GM18907 (cell line): ENCODE measurements around the gene TNPO3.
"Not testable (repeated sequence)": the region's sequence is repeated elsewhere in the genome, so short reads cannot be mapped to it uniquely, and the experiment has no call there.

Experiments
- ATAC-seq: cut with Tn5 transposase; IDR thresholded peaks from one replicate; pipeline ENCODE4 v1.9.1; 2021; ENCODE audit warnings: mild to moderate bottlenecking, moderate library complexity; ENCODE audit not compliant: unreplicated experiment

The TNPO3 gene

GRCh38 chr7:128924707-128925588 lies 130.0 kb downstream of the TNPO3 start:
- no peak for ATAC-seq

GRCh38 chr7:128923411-128923800 lies 131.5 kb downstream of the TNPO3 start:
- no peak for ATAC-seq

GRCh38 chr7:128922496-128923410 lies 132.2 kb downstream of the TNPO3 start:
- ATAC-seq: no peak

GRCh38 chr7:128921866-128922440 lies 133.0 kb downstream of the TNPO3 start:
- no peak for ATAC-seq

- no peak for ATAC-seq
Measured at GRCh38 chr7:128920913-128921582, 133.9 kb downstream of the TNPO3 start.

GRCh38 chr7:128919881-128920799 lies 134.8 kb downstream of the TNPO3 start:
- ATAC-seq: no peak

- ATAC-seq: no peak
Measured at GRCh38 chr7:128919241-128919640, 135.7 kb downstream of the TNPO3 start.

GRCh38 chr7:128918016-128918665 lies 136.8 kb downstream of the TNPO3 start:
- ATAC-seq: no peak

GRCh38 chr7:128917122-128917521 lies 137.8 kb downstream of the TNPO3 start:
- ATAC-seq: no peak

- no peak for ATAC-seq
Measured at GRCh38 chr7:128916643-128916915, 138.3 kb downstream of the TNPO3 start.

GRCh38 chr7:128915841-128916642 lies 138.9 kb downstream of the TNPO3 start:
- no peak for ATAC-seq

GRCh38 chr7:128915271-128915819 lies 139.6 kb downstream of the TNPO3 start:
- ATAC-seq: no peak

- ATAC-seq: peak; percentile 60
Measured at GRCh38 chr7:128914566-128915151, 140.3 kb downstream of the TNPO3 start.

GRCh38 chr7:128913870-128914565 lies 140.9 kb downstream of the TNPO3 start:
- ATAC-seq: no peak

GRCh38 chr7:128912709-128913495 lies 142.0 kb downstream of the TNPO3 start:
- ATAC-seq: not testable (repeated sequence)

GRCh38 chr7:128912281-128912680 lies 142.6 kb downstream of the TNPO3 start:
- ATAC-seq: no peak
